Ramos (cell line): ENCODE data around the gene RUFY3.
"Not testable (repeated sequence)": the region's sequence is repeated elsewhere in the genome, so short reads cannot be mapped to it uniquely, and the experiment has no call there.

Source experiments
- in situ Hi-C: fragments of 300-500 bp; cut with MboI; formaldehyde crosslinking; loops from one replicate; pipeline ENCODE4 v1.14.3; 2022; ENCODE audit warnings: low sequenced_read_pairs; ENCODE audit not compliant: unreplicated experiment

RUFY3 gene

DNA sequence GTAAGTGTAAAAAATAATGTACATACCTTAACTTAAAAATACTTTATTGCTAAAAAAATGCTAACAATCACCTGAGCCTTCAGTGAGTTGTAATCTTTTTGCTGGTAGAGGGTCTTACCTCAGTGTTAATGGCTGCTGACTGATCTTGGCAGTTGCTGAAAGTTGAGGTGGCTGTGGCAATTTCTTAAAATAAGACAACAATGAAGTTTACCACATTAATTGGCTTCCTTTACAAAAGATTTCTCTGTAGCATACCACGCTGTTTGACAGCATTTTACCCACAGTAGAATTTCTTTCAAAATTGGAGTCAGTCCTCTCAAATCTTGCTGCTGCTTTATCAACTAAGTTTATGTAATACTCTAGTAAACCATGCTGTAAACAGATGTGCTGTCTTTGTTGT, 47.6 kb downstream of the RUFY3 start:
- in situ Hi-C loops: not testable (repeated sequence)

DNA sequence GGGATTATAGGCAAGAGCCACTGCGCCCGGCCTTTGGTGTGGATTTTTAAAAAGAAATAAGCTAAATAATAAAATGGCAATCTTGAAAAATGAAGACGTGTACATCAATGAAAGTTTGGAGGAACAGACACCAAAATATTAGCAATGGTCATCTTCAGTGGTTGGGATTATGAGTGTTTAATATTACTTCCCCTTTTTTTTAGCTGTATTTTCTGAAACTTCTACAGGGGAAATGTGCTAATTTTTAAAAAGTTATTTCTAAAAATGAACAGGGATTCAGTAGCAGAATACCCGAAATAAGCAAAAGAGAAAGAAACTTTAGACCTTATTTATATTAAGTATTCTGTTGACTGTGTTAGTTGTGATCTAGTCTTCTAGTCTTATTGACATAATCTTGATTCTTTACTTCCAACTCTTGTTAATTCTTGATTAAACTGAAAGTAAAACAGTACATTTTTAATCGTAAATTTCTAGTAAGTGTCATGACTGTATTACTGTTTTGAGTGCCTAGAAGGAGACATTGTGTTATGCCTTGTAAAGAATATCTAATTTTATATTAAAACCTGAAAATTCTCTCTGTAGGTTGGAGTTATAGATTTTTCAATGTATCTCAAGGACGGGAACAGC, 51.3 kb downstream of the RUFY3 start:
- in situ Hi-C loops: no loop called here

DNA sequence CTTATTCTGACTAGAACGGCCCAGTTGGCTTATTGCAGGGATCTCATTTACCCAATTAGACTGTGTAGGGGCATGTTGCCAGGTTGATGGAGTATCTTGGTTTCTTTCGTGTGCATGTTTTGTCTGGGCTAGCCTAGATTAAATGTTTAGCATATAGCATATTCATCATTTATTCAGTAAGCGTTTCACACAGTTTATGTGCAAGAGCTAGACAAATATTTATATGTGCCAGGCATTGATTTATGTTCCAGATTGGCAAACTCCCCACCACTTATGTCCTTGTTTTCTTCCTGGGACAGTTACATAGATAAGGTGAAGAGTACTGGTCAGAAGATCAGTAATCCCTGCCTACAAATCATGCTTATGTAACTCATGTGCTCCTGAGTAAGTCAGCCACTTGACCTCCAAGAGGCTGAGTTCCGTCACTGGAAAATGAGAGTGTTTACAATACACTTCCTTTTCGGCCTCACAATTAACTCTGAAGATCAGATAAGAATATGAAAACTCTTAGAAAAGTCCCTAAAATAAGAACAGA, 57.2 kb downstream of the RUFY3 start:
- in situ Hi-C loops: no loop called here

DNA sequence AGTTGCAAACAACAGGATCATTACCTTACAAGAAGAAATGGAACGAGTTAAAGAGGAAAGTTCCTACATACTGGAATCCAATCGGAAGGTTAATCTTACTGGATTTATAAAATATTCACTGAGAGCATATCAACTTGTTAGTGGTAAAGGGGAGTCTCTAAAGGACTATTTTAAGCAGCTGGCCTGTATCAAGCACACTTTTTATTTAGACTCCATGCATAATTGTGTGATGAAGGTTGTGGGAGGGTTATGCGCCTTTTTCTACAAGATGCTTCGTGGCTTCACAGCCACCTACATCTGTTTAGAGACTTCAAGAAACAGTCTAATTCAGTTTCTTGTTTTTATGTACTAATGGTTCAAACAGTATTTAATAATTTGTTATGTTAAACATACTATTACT, 61.3 kb downstream of the RUFY3 start:
- in situ Hi-C loops: no loop called here

- in situ Hi-C loops: no loop called here
Observed at GRCh38 chr4:70787496-70787895, 65.7 kb downstream of the RUFY3 start.

DNA sequence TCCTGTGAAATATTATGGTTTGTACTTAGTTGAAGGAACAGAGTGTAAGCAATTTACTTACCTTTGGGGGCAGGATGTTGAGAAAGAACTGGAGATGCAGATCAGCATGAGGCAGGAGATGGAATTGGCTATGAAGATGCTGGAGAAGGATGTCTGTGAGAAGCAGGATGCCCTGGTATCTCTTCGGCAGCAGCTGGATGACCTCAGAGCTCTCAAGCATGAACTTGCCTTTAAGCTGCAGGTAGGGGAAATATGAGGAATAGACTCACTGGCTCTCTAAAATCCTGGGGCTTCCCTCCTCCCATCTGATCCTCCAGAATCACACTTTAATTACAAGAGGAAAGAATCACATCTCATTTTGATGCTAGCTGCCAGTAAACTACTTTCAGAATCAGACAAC, 67.0 kb downstream of the RUFY3 start:
- in situ Hi-C loops: no loop called here

DNA sequence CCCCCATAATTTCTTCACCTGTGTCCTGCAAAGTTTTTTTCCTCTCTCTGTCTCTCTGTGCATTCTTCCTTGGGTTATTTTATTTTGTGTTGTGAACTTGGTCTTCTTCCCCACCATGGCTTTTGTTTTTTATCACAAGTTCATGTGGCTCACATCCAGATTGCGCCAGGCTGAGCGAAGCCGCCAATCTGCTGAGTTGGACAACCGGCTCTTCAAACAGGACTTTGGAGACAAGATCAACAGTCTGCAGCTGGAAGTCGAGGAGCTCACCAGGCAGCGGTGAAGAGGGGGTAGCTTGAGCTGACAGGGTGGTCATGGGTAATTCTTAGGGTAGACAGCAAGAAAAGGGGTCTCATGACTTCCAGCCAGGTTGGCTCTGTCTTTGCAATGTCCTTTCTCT, 71.9 kb downstream of the RUFY3 start:
- in situ Hi-C loops: no loop called here

GRCh38 chr4:70801265-70801809, 79.6 kb downstream of the RUFY3 start:
- in situ Hi-C loops: no loop called here

DNA sequence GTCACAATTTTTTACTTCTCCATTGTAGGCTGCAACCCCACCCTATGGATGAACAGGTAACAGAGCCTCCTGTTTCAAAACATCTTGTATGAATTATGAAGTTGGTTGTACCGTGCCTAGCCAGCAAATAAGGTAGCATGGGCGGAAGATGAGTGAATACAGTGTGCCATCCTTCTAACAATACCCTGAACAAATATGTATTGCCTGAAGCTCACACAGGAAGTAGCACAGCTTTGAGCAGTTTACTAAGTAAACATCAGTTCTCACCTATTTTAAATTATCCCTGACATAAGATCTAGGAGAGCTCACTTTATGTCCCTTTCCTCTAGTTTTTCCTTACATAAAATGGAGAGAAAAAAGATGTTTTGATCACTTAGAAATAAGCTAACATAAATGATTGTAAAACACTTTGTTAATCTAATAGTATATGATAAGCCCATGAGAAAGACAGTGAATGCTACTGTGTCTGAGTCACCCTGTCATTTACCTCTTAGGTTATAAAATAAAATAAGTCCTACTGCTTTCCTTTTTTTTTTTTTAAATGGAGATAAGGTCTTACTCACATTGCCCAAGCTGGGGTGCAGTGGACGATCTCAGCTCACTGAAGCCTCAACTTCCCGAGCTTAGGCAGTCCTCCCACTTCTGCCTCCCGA, 81.3 kb downstream of the RUFY3 start:
- in situ Hi-C loops: no loop called here

DNA sequence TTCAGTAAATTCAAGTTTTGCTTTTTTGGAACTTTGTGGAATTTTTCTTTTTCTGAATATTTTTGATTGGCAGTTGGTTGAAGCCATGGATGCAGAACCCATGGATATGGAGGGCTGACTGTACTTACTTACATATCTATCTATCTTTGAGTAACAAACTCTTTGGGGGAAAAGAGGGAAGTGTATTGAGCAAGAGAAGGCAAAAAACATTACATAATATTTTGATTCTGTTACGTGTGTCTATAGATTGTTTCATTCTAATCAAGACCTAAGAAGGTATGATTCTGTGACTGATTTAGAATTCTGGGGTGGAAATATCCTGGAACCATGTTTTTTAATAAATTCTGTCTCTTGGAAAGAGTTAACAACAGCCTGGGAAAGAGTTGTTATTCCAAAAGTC, 86.4 kb downstream of the RUFY3 start:
- in situ Hi-C loops: no loop called here

DNA sequence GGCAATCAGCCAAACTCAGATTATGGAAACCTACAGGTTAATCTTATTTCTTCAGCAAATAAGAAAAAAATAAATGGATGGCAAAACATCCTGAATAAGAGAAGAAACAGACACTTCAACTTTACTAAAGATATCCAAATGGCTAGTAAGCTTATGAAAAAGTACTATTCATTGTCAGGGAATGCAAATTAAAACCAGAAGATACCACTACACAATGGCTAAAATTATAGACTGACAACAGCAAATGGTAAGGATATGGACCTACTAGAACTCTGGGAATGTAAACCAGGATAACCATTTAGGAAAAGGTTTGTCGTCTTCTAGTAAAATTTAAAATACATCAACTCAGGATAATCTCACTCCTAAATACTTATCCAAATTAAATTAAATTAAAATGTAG, 93.6 kb downstream of the RUFY3 start:
- in situ Hi-C loops: no loop called here

DNA sequence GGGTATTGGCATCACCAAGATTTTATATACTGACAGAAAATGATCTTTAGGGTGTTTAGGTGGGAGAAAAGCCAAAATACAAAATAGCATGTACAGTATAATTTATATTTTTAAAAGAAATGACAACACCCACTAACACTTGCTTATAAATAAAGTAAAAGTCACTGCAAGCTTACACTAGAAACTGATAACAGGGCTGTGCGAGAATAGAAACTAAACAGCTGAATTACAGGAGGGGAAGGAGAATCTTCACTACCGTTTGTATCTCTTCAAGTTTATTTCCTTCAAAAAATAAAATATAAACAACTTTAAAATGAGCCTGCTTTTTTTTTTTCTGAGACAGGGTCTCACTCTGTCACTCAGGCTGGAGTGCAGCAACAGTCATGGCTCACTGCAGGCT, 95.1 kb downstream of the RUFY3 start:
- in situ Hi-C loops: no loop called here

DNA sequence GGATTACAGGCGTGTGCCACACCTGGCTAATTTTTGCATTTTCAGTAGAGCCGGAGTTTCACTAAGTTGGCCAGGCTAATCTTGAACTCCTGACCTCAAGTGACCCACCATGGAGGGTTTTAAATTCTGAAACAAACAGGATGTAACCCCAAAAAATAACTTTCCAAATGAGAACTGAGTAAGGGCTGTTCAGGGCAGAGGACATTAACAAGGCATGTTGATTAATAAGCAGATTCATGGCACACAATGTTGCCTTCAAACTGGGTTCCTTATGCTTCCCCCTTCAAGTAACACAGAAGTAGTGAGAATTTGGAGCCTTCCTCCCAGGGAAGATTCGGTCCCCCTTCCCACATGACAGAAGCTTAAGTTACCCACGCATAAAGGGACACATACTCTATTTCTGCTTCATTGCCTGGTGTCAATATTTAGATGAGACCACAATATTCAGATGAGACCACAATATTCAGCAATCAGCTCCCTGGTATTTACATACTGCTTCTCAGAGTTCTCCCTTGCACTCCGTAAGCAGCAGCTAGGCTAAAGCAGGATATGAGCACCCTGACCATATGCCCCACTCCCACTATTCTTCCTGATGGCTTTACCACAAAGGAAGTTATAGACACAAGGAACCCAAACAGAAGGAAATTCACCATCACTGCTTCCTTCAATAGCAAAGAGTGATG, 96.5 kb downstream of the RUFY3 start:
- in situ Hi-C loops: no loop called here

DNA sequence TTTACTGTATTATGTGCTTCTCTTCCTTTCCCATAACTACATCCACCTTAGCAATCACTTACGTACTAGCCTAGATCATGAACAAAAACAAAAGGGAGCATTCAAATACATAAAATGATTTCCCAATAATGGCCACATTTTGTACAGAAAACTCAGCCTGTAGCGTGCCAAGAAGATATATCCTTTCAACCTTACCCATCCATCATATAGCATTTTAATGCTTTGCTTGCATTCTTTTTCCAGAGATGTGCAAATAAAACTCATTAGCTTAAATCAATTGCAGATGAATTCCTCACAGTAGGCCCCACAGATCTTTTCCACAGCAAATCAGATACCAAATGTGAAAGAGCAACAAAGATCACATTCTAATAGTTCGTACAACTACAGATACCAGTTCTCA, 97.2 kb downstream of the RUFY3 start:
- in situ Hi-C loops: no loop called here

DNA sequence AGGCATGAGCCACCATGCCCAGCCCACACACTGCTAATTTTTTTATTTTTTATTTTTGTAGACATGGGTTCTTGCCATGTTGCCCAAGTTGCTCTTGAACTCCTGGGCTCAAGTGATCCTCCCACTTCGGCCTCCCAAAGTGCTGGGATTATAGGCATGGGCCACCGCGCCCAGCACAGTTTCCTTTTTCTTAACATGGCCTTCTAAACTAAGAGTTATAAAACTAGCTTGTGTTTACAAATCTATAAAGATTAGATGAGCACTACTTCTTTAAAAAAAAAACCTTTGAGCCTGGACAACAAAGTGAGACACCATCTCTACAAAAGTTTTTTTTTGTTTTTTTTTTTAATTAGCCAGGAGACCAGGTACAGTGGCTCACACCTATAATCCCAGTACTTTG, 107.3 kb downstream of the RUFY3 start:
- in situ Hi-C loops: no loop called here

GRCh38 chr4:70829492-70829891, 107.7 kb downstream of the RUFY3 start:
- in situ Hi-C loops: no loop called here

DNA sequence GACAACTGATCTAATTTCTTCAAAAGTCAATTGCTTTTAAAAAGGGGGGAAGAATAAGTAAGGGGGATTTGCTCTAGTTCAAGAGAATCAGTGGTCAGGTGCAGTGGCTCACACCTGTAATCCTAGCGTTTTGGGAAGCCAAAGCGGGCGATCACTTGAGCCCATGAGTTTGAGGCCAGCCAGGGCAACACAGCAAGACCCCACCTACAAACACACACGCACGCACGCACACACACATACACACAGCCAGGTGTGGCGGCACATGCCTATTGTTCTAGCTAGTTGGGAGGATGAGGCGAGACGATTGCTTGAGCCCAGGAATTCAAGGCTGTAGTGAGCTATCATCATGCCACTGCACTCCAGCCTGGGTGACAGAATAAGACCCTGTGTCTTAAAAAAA, 108.3 kb downstream of the RUFY3 start:
- in situ Hi-C loops: no loop called here

- in situ Hi-C loops: no loop called here
Observed at GRCh38 chr4:70831293-70831692, 109.5 kb downstream of the RUFY3 start.

DNA sequence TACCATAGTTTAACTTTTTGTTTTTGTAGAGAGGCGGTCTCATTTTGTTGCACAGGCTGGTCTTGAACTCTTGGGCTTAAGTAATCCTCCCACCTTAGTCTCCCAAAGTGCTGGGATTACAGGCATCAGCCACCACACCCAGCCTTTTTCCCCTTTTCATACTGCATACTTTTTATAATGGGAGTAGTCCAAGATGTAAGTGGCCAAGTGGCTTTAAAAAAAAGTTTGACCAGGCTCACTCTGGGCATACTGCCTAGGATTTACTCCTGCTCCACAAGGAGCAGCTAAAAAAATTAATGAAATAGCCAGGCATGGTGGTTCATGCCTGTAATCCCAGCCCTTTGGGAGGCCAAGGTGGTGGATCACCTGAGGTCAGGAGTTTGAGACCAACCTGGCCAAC, 111.9 kb downstream of the RUFY3 start:
- in situ Hi-C loops: no loop called here

DNA sequence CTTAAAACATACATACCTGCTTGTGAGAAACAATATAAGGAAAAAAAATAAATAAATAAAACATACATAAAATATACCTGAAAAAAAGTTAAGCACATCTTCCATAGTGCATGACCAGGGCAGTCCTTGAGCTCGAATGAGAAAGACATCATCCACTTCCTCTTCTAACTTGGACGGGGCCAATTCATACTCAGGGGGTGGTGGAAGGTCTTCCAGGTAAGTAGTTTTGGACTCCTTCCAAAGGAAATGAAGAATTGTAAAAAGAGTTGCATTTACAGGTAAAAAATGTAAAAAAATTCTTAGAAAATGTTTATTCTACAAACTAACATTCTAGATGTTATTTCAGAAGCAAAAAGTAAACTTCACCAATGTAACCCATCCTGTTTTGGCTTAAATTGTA, 114.3 kb downstream of the RUFY3 start:
- in situ Hi-C loops: no loop called here

GRCh38 chr4:70838204-70838603, 116.4 kb downstream of the RUFY3 start:
- in situ Hi-C loops: no loop called here
